ENCODE results near the gene YARS1.

The YARS1 gene

DNA sequence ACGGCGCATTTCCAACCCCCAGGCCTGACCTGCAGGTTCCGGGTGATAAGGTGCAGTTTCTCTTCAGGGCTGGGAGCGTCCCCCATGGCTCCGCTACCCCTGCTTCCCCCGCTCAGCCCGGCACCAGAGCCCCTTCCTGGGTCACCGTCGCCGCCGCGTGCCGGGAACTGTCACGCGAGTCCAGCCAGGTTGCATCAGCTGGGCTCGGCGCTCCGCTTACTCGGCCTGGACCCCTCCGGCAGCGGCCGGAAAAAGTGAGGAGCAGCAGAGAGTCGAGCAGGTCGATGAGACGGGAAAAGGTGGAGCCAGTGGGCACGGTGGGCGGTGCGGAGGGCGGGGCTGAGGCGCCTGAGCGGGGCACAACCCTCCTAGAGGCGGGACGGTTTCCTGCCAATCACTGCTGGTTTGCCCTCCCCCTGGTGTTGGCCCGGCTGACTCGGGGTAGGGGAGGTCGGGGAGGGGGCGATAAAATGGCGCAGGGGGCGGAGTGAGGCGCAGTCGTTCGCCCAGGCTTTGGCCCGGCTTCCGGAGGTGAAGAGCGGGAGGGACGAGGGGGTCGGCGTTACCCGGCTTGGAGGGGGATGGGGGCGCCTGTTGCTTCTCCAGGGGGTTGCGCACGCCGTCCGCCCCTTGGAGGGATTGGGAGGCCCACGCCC lies at the start of gene YARS1, which contains the start of gene S100PBP:
YARS1 (minus strand) TSS at position 200 of the 656 bp plus-strand sequence; CDS start at position 86, 114 bp downstream.
S100PBP (plus strand) TSS at position 495 of the 656 bp plus-strand sequence. CDS start 8,447 bp downstream, outside the sequence.
- peak; percentile 99 for DNase-seq

DNA sequence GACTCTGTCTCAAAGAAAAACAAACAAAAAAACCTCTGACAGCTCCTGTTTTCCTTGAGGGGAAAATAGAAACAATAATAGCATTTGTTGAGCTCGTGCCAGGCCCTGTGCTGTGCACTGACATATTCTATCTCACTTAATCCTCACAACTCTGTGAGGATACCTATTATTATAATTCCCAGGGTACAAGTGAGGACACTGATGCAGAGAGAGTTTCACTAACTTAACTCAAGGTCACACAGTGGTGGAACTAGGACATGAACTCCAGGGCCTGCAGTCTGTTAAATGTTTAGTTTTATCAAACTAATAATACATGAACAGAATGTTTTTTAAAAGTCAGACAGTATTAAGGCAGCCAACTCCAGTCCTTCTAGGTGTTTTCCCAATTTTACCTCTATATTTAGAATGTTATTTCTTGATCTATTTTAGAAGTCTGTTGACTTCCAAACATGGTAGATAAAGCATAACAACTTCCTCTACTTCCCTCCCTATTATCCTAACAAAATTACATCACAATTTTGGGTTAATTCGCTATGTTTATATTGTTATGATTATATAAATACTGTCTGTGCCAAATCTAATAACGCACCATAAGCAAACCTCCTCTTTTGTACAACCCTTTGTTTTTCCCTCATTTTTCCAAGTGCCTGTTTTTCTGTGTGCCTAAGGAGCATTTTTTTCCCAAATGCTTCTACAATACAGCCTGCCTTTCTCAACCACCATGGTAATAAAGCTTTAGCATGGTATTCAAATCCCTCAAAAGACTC lies 48.7 kb upstream of the YARS1 start:
- DNase-seq = no peak

DNA sequence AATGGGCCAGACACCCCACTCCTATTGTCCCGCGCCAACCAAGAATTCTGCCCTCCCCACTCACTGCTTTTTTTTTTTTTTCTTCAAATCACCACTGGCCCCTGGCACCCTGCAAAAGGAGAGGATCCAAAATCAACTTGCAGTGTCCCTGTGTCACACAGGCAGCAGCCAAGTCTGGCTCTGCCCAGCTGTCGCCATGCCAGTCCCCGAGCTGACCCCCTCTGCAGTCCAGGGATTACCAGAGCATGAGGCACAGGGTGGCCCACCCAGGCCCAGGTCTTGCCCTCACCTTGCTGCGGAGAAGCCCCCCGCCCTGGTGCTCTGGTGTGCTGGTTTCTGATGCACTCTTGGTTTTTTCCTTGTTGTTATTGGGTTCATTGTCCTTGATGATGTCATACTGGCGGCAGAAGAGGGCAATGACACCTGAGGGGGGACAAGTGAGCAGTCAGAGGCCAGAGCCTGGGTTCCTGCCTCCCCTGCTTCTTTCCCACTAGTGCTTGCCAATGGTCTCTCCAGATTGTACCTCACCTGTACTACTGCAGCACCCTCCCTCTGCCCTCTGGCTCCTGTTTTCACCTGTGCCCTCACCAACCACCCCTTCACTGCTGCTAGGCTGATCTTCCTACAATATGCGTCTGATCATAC lies 47.3 kb upstream of the YARS1 start:
- DNase-seq = no peak

DNA sequence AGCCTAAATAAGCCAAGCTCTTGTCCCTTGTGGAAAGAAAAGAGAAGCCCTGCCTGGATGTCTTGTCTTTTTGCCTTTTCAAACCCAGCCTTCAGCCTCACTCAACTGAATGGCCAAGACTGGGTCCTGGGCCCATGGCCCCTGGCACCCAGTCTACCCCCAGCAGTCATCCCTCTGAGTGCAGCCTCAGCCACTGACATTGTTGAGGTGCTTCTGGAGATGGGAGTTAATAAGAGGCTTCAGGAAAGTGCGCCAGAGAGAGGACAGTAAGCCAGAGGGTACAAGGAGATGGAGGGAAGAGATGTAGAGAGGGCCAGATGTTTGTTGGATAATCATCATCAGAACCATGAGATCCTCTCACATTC lies 46.7 kb upstream of the YARS1 start:
- no peak for DNase-seq

DNA sequence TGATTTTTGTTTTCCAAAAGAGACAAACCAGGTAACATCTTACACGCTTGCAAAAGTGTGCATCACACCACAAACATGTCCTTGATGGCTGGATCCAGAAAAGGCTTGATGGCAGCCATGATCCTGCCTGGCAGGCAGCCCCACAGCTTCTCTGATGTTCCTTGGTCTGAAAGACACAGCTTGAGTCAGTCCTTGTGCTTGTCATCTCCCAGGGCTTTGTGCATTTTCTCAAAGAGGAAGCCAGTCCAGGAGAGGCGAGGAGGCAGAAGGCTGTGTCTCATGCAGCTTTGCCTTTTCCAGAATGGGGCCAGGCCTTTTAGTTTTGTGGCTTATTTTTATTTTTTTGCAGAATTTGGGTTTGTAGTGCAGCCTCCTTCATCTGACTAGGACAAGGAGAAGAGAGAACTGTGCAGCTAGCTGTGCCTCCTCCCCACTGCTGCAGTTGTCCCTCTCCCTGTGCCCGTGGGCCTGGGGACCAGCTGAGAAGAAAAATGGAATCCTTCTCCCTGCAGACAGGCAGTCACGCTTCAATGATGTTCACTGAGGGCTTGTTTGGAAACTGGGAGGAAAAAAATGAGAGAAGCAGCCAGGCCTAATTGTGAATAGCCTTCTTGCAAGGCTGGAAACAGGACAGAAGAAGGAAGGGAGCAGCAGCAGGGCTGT lies 46.2 kb upstream of the YARS1 start:
- DNase-seq = no peak

DNA sequence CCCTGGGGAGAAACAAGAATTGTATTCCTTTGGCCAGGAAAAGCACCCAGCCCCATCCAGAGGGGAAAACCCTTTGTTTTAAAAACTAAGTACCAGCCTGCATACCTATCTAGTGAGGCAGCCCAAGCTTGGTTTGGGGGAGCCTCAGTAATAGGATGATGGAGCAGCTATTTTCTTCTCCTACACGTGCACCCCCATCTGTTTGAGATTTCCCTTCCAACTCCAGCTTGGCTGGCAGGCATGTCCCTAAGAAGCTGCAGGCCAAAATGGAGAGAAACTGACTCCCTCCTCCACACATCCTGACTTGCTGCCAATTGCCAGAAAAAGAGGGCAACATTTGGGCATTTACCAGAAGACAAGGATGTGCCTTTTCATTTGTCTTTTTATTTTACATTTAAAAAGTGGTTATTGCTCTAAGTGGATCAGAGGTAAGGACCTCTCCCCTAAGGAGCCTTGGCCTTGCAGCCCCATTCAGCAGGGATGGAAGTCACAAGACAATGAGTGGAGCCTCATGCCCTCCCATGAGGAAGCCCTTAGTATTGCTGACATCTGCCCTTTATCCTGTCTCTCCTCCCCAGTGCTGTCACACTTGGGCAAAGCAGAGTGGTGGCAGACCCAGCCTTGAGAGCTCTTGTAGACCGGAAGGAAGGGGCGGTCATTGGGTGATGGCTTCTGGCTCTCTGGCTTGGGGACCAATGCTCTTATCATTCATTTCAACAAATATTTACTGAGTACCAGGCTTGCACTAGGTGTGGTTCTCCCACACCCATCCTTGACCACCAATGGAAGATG lies 44.9 kb upstream of the YARS1 start:
- DNase-seq = peak in 1 of 2 donors; percentile 42

DNA sequence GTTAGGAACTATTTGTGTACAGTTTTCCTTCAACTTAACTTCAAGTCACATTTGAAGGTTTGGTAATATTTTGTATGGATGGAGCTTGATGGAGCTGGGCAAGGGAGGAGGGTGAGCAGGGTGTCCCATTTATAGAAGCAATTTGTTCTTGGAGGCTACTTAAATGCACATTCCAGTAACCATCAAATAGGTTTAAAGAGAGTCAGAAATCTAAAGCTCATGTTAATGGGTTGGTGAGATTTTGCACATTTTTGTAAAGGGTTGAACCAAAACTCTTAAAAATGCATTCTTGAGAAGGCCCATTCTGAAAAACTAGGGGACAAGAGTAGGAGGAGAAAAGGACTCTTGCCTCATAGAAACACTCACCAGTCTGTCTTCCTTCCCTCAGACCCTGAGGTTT lies 43.4 kb upstream of the YARS1 start:
- DNase-seq = no peak

DNA sequence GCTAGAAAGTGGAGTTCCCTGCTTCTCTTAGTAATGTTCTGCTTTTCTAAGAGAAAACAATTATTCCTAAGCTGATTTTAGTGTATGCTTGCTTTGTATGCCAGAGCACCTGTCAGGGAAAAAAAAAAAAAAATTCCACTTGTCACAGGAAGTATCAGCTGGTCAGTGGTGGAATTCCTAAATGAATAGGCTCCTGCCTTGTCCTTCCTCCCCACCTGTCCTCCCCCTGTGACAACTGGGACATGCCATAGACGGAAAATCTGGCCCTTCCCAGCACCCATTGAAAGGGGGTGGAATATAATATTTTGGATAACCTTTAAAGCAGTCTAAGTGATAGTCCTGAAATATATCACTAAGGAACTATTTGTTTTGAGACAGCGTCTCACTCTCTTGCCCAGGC lies 42.8 kb upstream of the YARS1 start:
- DNase-seq = no peak

DNA sequence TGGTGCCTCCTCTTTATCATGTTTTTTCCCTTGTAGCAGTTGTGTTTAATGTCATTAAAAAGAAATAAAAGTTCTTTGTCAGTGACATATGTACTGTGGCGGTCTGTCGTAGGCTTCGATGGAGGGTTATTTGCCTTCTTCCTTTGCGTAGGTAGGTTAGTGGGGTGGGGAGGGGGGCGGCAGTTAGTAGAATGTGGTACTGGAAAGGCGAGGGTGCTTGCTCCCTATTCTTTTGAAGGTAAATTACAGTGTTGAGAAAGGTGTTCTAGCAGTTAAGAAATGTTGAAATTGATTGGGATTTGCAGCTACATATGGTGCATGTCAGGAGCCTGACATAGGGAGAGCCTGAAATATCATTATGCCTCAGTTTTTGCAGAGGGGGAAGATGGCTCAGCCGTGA lies 41.6 kb upstream of the YARS1 start:
- DNase-seq = no peak

DNA sequence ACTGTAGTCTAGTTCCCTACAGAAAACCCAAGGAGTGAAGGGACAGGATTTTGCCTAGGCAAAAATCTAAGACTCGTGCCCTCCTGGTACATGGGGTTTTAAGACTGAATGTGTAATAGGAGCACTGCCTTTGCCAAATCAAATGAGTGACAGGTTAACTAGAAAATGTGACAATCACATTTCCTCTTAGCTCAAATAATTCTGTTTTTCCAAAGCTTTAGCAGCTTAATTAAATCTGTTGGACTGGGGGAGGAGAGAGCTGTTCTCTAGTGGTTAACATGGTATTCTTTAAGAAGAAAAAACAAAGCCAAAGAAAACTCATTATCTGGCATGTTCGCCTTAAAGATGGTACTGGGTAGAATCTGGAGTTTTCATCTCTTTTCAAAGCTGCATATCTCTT lies 41.0 kb upstream of the YARS1 start:
- no peak for DNase-seq

DNA sequence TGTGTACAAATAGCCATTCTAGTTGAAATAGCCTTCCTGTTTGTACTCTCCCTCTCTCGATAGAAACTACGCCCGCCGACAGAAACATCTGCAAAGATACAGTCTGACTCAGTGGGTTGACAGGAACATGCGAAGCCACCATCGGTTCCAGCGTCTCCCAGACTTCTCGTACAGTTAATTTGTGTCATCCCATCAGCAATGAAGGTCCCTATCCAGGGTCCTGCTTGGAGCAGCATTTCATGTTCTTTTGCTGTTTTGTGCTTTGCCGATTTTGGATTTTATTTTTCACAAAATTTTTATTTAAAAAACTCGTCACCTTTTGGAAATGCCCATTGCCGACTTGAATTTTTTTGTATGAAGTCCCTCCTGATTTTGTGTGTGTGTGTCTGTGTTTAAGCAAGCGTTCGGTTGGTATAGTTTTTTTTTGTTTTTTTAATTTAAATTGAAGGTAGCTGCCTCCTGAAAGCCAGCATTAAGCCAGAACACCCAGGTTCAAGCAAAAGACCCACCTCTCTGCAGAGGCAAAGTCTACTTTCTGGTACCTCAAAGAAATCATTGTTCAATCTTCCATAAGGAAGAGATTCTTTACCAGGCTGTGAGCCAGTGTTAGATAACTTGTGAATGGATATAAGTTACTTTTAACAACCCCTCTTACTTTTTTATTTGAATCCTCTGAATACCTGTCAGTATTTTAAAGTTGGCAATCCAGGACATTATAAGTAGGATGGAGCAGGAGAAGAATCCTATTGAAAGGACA lies 38.9 kb upstream of the YARS1 start:
- no peak for DNase-seq

DNA sequence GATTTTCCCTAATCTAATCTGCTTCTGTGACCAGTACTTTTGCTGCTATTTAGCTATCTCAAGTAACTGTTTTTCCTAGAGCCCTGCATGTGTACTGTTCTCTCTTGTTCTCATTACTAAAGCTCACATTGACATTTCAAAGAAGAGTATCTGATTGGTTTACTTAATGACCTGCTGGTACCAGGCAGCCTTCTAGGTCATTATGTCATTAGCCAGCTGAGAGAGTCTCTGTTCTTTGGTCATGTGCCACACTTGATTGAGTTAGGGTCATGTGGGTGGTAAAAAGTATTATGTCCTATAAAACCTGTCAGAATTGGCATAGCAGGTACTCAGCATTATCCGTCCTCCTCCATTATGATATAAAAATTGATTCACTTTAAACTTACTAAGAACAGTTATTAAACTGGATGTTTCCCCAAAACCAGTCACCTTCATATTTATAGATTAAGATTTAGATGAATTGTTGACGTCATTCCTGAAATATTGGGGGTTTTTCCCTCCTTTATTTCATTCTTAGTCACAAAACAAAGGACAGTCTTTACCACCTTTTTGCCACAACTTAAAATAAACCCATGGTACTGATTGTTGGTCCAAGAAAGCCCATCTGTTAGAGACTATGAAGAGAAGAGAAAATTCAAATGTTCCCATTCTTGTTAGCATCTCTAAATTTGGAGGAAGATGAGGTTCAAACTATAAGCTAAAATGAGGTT lies 31.4 kb upstream of the YARS1 start:
- DNase-seq = no peak

DNA sequence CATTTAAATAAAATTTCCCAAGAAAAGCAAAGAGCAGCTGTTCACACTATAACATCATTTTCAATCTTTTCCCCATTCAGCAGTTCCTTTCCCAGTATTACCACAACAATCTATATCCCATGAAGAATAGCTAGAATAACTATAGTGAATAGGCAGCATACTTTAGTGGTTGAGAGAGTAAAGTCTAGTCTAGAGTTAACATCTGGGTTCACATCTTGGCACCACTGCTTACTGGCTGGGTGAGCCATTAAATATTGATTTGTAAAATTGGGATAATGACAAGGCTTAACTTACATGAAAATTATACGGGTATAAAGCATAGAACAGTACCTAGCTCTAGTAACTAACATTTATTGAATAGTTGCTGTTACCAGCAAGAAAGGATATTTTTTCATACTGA lies 14.7 kb upstream of the YARS1 start:
- no peak for DNase-seq

DNA sequence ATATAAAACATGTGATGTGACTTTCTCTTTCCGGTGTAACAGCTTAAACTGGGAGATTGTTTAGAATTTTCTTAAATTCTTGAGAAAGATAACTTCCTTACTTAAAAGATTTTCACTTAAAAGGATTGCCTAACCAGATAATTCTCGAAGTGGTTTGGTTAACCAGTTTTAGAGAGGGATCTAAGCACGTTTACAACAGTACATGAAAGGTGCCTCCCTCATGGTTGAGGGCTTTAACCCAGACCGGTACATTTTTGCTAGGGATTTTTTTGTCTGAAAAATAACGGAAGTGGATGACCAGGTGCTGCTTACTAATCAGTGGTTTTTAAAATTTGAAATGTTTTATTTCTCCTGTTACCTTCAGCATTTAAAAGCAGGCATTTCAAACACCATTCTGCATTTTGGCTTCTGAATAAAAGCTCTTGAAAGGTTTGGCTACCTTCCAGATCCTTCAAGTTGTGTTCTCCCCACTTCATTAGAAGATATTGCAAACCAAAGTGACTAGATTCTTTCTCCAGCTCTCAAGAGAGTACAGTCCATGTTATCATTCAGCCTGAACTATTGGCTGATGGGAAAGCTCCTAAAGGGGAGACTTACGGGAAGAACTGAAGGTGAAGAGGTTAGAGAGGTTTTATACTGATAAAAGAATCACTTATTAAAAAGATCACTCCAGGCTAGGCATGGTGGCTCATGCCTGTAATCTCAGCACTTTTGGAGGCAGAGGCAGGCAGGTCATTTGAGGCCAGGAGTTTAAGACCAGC lies 13.1 kb upstream of the YARS1 start:
- DNase-seq = no peak

DNA sequence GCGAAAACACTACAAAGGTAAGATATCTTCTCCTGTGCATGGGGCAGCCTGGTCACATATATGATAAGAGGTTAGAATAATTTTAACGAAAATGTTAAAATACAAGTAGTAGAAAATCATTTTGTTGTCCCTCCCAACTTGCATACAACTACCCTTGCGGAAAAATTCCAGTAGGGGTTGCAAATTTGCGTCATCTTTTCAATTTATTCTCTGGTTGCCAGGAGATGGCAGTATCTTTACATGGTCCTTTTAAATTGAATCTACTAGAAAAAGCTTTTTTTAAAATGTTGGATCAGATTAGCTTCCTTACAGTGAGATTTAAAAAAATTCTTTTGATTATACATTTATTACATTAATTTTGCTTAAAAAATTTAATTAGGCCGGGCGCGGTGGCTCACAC lies 11.2 kb upstream of the YARS1 start:
- DNase-seq = peak in 1 of 2 donors; percentile 23

DNA sequence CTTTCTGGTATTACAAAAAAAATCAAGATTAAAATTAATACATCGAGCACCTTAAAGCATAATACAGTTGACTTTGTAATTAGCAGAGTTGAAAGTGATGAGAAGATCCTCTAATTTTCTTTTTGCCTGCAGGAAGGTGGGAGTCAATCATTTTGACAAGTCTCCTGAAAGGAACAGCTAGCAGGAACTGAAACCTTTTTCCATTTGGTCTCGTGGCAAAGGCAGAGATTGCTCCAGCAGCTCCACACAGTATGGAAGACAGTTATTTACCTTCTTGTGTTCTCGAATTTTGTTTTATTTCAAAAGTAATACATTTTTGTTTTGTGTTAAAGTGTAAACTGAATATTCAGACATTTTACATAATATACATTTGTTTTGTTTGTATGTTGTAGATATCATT lies 8.0 kb upstream of the YARS1 start:
- no peak for DNase-seq

DNA sequence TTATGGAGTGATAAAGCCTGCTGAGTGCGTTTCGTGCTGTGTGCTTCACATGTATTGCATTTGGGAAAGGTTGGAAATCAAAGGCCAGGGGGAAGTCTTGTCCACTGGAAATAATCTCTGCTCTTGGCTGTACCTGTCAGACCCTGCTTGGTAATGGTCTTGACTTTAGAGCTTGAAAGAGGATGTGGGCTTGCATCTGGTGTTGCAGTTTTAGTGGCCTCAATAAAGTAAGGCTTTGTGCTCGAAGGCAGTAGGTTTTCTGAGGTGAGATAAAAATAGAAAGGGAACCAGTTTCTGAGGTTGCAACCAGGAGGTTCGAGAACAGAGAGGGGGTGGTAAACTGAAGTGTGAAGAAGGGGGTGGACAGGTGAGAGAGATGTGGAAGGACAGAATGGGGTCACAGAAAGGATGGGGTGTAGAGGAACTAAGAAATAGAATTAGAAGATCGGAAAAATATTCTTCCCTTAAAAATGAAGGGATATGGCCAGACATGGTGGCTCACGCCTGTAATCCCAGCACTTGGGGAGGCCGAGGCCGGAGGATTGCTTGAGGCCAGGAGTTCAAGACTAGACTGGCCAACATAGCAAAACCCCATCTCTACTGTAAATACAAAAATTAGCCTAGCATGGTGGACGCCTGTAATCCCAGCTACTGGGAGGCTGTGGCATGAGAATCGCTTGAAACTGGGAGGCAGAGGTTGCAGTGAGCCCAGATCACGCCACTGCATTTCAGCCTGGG lies 1.8 kb upstream of the YARS1 start:
- no peak for DNase-seq

DNA sequence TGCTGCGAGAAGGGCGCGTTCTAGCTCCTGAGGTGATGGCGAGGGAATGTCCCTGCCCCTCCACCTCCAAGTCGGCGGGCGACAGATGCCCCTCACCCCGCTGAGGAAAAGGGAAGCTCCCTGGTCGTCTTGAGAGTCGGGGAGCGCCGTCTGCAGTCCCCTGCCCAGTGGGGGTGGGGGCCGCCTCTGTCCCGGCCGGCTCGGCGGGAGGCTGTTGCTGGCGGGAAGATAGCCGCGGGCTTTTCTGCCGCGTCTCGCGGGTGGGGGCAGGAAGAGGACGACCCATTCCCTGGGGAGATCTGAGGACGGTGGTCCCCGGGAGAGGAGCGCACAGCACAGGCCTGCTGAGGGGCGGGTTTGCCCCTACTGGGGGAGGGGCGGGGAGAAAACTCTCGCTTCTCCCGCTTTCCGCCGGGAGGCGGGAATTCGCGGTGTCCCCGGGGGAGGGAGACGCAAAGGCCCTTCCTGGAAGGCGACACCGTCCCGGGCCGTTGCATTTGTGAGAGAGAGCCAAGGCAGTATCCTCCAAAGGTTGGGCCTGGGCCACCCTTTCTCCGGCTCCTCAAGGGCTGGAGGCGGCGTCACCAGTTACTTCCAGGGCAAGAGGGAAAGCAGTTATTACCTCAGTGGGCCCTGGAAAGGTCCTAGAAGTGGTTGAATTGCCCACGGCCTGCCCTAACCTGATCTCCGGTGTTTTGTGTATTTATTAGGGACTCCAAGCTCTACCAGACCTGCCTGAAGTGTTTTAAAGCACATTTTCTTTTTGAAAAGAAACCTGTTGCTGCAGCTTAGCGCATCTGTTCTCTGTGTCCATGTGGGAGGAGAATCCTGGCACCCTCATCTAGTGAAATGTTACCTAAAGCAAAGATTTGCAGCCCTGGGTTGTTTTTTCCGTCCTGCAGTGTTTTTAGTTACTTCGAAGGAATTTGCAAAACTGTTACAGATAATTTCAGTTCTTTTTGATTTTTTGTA lies 943 bp upstream of the YARS1 start:
- DNase-seq = peak; percentile 19 to 60

All from hippocampal formation (tissue), 2 donors.